ENCODE data around the gene TPM3.
"Not testable (repeated sequence)": the region's sequence is repeated elsewhere in the genome, so short reads cannot be mapped to it uniquely, and the experiment has no call there.

Gene TPM3

GRCh38 chr1:154159554-154159953 lies 32.3 kb downstream of the TPM3 start:
- no peak for DNase-seq

DNA sequence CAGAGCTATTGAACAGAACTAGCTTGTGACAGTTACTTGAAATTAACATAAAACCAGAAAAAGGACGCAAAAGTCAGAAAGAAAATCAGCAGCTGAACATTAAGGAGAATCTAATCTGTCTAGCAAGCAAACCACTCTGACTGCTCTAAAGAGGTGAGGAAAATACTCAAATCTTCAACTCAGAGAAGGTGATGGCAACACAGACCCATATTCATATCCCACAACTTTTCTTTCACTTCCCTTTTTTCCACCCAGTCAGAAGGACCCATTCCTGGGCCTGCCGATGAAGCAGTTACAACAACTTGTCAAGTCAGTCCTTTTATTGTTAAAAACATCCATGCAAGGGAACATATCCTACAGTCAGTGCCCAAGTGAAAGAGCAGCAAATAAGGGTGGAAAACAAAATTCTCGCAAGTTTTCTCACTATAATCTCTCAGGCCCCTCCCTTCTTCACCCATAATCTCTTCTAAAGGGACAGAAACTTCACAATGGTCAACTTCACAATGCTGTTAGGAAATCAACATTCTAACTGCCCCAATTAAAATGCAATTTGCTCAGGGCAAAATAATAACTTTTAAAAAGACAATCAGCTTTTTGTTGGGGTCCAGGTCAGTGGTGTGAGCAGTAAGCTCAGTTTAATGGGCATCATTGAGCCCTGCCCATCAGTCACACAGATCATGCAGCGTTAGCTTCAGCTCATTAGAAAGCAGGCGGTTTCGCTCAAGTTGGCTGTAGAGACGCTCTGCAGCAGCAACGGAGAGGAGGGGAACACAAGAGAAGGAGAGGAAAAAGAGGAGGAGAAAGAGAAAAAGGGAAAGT lies 33.4 kb downstream of the TPM3 start:
- no peak for DNase-seq

GRCh38 chr1:154157520-154158306 lies 34.2 kb downstream of the TPM3 start:
- DNase-seq: no peak

DNA sequence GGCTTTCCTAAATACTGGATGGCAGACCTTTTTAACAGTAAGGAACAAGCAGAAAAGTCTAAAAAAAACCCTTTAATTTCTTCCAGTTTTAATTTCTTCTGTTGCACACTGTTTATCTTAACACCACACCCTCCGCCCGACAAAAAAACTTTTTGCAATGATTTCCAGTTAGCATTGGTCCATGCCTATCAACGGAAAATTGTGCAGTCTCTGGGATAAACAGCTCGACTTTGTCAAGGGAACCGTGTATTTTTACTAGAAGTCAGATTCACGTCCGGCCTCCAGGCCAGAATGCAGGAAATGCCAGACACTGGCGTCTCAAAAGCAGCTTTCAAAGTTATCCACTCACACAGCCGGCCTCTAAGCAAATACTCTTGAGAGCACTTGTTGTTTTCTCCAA lies 36.6 kb downstream of the TPM3 start:
- no peak for DNase-seq

GRCh38 chr1:154154534-154155191 lies 37.2 kb downstream of the TPM3 start, which contains the start of gene NUP210L:
Gene NUP210L (minus strand): TSS chr1:154155073.
- DNase-seq: peak; percentile 57

DNA sequence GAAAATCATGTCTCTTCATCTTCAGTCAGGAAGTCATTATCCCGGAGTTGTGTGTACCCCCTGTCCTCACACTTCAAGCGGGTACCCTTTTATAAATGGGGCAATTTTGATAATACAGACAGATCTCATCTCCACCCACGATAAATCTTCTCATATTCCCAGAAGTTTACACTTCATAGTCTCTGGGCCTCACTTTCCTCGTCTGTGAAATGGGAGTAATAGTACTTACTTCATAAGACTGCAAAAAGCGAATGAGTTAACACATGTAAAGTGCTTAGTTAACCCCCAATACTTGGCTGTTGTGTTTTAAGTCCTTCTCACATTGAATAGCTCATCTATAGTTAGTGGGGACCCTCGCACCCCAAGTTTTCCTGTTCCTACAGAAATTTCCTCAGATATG lies 37.8 kb downstream of the TPM3 start:
- DNase-seq: no peak

DNA sequence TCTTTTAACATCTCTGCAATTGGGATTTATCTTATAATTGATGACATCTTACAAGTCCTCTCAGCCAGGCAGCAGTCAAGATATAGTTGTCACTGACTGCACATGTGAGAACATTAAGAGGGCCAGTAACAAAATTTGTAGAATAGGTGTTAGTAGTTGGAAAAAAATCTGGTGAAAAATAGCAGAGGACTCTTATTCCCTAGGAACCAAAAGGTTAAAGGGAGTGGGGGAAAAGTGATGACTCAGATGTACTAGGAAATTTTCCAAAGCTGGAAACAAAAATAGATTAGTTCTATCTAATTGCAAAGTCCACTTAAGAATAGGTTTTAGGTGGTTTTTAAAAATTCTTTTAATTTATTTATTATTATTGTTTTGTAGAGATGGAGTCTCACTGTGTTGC lies 40.6 kb downstream of the TPM3 start:
- no peak for DNase-seq

DNA sequence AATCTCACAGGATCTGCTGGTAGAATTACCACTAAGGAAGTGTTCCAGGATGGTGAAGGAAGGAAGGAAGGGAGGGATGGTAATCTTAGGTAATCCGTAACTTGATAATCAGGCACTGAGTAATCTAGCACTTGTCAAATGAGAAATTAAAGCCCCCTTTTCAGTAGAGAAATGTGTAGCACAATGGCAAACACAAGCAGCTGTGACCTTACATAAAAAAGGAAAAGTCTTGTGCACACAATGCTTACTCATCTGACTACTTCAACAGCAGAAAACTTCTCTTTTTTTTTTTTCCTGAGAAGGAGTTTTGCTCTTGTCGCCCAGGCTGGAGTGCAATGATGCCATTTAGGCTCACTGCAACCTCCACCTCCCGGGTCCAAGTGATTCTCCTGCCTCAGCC lies 43.1 kb downstream of the TPM3 start:
- DNase-seq: peak; percentile 51

GRCh38 chr1:154147505-154147904 lies 44.4 kb downstream of the TPM3 start:
- DNase-seq: not testable (repeated sequence)

DNA sequence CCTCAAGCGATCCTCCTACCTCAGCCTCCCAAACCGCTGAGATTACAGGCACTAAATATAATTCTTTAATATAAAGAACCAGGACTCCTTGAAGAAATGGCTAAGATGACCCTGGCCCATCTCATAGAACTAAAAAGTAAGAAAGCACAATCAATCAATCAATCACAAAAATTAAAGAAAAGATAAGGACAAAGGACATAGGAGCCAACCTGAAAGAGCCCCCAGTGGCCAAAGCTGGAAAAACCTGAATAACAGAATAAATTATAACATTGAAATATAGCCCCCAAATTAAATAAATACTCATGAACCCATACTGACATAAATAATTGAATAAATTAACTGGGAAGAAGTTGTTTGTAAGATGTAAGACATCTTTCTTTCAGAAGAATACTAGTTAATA lies 45.9 kb downstream of the TPM3 start:
- peak; percentile 28 for DNase-seq

DNA sequence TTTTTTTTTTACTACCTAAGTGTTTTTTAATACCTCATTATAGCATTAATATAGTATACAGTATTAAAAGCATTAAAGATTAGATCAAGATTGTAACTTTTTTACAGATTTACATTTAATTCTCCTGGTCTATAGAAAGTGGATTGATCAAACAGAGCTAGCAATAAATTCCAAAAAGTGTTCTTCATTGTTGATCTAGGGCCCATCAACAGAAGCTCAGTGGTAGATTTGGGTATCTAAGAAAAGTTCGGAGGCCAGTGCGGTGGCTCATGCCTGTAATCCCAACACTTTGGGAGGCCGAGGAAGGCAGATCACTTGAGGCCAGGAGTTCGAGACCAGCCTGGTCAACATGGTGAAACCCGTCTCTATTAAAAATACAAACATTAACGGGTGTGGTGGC lies 49.5 kb downstream of the TPM3 start:
- DNase-seq: no peak

DNA sequence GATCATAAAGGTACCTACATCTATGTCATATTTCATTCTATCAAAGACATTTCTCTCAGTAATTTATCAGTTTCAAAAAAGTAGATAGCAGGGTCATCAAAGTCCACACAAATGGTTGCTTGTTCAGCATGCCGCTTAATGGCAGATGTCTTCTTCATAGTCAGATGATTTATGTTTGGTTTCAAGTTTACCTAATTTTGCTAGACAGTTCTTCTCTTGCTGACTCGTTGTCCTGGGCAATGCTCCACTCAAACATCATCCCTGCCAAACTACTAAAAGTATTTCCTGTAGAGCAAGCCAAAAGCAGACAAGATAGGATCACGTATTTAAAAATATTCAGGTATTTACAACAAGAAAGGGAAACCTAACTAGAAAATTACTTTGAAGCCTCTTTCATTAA lies 50.7 kb downstream of the TPM3 start:
- DNase-seq: no peak

GRCh38 chr1:154137888-154138287 lies 54.0 kb downstream of the TPM3 start:
- DNase-seq: no peak

DNA sequence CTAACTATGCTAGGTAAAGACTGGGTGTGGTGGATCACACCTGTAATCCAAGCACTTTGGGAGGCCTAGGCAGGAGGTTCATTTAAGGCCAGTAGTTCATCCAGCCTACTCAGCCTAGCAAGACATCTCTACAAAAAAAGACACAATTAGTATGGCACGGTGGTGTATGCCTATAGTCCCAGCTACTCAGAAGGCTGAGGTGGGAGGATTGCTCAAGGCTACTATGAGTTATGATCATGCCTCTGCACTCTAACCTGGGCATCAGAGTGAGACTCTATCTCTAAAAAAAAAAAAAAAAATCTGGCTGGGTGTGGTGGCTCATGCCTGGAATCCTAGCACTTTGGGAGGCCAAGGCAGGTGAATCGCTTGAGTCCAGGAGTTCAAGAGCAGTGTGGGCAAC lies 58.6 kb downstream of the TPM3 start:
- DNase-seq: no peak

DNA sequence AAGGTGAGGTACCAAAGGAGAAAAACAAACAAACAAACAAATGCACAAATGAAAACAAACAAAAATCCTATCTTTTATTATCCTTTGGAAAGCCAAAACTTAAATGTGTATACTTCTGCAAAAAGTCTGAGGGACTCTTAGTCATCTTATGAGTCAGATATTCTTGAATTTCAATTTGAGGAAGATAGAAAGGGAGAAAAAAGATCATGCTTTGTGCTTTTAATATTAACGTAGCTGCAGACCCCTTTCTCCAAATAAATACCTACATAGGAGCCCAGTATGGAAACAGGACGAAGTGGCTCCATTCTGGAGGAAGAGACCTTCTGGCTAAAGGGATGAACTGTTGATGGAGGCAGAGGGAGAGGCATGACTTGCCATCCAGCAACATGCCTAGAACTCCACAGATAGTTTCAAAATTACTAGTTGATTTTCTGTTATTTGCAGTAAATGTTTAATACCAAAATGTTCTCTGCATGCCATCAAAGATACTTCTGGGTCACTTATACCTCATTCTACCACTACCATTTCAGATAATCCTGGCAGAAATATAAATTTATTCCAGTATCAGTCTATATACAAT lies 62.4 kb downstream of the TPM3 start:
- no peak for DNase-seq

DNA sequence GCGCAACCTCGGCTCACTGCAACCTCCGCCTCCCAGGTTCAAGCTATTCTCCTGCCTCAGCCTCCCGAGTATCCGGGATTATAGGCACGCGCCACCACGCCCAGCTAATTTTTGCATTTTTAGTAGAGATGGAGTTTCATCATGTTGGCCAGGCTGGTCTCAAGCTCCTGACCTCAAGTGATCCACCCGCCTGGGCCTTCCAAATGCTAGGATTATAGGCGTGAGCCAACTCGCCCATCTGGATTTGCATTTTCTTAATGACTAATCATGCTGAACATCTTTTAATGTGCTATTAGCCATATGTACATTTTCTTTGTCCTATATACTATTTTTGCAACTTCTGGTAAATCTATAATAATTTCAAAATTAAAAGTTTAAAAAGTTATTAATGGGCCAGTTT lies 68.7 kb downstream of the TPM3 start:
- peak; percentile 31 for DNase-seq

GRCh38 chr1:154117642-154118041 lies 74.3 kb downstream of the TPM3 start:
- DNase-seq: no peak

GRCh38 chr1:154115180-154115579 lies 76.7 kb downstream of the TPM3 start:
- DNase-seq: no peak
